GM12878 (cell line): ENCODE results near the gene FCN2. TPM values are rescaled to one million over a fixed set of nuclear protein-coding genes. Genes with fewer than 3 reads are reported as not detected.

ENCODE experiments used
- ATAC-seq: fragments of 200-7000 bp; cut with Tn5 transposase; 3 replicates; pipeline ENCODE4 v1.9.1; 2020; ENCODE audit warnings: mild to moderate bottlenecking, moderate library complexity
- BruUV-seq: library from RNA; stranded (reverse); fragments of 400-500 nt; replicated peaks from 2 replicates; lab custom pipeline; 2021; lab: Mats Ljungman, UMichigan
- CTCF ChIA-PET: fragments of 300-600 bp; sonication (Branson Sonifier 250); formaldehyde crosslinking; extraction: SDS; loops from one replicate; lab custom pipeline; 2021; ENCODE audit warnings: inconsistent platforms; lab: Yijun Ruan, JAX
- POLR2A ChIA-PET: fragments of 350-600 bp; formaldehyde crosslinking; extraction: SDS; loops from one replicate; lab custom pipeline; 2021; ENCODE audit warnings: inconsistent platforms; lab: Charles Lee
- RAD21 ChIA-PET: fragments of 300-600 bp; sonication (Branson Sonifier 250); formaldehyde crosslinking; loops from one replicate; lab custom pipeline; 2023; ENCODE audit warnings: antibody characterized with exemption; ENCODE audit not compliant: unreplicated experiment; lab: Charles Lee
- SMC1A ChIA-PET: fragments of 300-600 bp; sonication (Branson Sonifier 250); formaldehyde crosslinking; loops from one replicate; lab custom pipeline; 2023; ENCODE audit not compliant: unreplicated experiment, uncharacterized antibody; lab: Charles Lee
- DNase-seq: peaks from one replicate; pipeline ENCODE4 v3.0.0-alpha.2; 2011; ENCODE audit warnings: low read depth, low spot score
- FAIRE-seq: peaks from 3 replicates; lab custom pipeline; 2011; peaks lifted over from hg19 to GRCh38; lab: Jason Lieb, UNC
- H2AFZ ChIP-seq: 2 replicates; pipeline ENCODE4 v1.6.0; 2011; ENCODE audit warnings: low read depth, low read length, control low read depth; ENCODE audit not compliant: control insufficient read depth
- H3K27ac ChIP-seq: 2 replicates; pipeline ENCODE4 v1.5.1; 2011; ENCODE audit warnings: control low read depth; ENCODE audit not compliant: control insufficient read depth, insufficient read depth
- H3K27me3 ChIP-seq, 2 experiments: replicated peaks in 1 of 2; 2 replicates each; pipeline versions ENCODE4 v1.6.0 to v1.6.1; 2011; ENCODE audit warnings: low read length in 1 of 2; ENCODE audit not compliant: control insufficient read depth in 2 of 2, insufficient read depth in 2 of 2
- H3K36me3 ChIP-seq, 2 experiments: 2 replicates each; pipeline ENCODE4 v1.5.1; 2011; ENCODE audit warnings: low read length in 1 of 2; ENCODE audit not compliant: control insufficient read depth in 2 of 2, insufficient read depth in 2 of 2
- H3K4me1 ChIP-seq: 2 replicates; pipeline ENCODE4 v1.6.1; 2011; ENCODE audit warnings: mild to moderate bottlenecking, low read length, moderate library complexity, mixed read lengths; ENCODE audit not compliant: control insufficient read depth, insufficient read depth
- H3K4me2 ChIP-seq: 2 replicates; pipeline ENCODE4 v1.6.0; 2011; ENCODE audit warnings: control low read depth; ENCODE audit not compliant: control insufficient read depth, insufficient read depth
- H3K4me3 ChIP-seq: fragments of 200-600 bp; sonication (generic); 2 replicates; pipeline ENCODE4 v1.5.1; 2016
- H3K79me2 ChIP-seq: 2 replicates; pipeline ENCODE4 v1.6.0; 2011; ENCODE audit warnings: low read length; ENCODE audit not compliant: control insufficient read depth, insufficient read depth
- H3K9ac ChIP-seq: 2 replicates; pipeline ENCODE4 v1.8.0; 2011; ENCODE audit warnings: low read length, control low read depth, mixed read lengths; ENCODE audit not compliant: control insufficient read depth, insufficient read depth
- H3K9me3 ChIP-seq: replicated peaks from 3 replicates; pipeline ENCODE4 v1.5.1; 2011; ENCODE audit warnings: mild to moderate bottlenecking, low read length; ENCODE audit not compliant: control insufficient read depth, insufficient read depth
- H4K20me1 ChIP-seq: 2 replicates; pipeline ENCODE4 v1.6.0; 2011; ENCODE audit not compliant: control insufficient read depth, insufficient read depth
- BCL3 ChIP-seq: IDR thresholded peaks from 2 replicates; pipeline ENCODE4 v1.6.1; 2011; ENCODE audit warnings: borderline replicate concordance, low read depth, mild to moderate bottlenecking, moderate library complexity, low read length; ENCODE audit not compliant: insufficient read depth, poor library complexity, severe bottlenecking
- FOS ChIP-seq: IDR thresholded peaks from 3 replicates; pipeline ENCODE4 v1.6.1; 2011; ENCODE audit warnings: borderline replicate concordance; ENCODE audit not compliant: insufficient read length; ENCODE audit errors: extremely low read depth
- IRF3 ChIP-seq: fragments of 450-650 bp; IDR thresholded peaks from 2 replicates; pipeline ENCODE4 v1.6.1; 2014; ENCODE audit warnings: mild to moderate bottlenecking
- JUND ChIP-seq: IDR thresholded peaks from 2 replicates; pipeline ENCODE4 v1.6.1; 2012; ENCODE audit warnings: low read depth, mild to moderate bottlenecking, low read length, improper control_type of control experiment, moderate library complexity
- KLF5 ChIP-seq: fragments of 450-650 bp; IDR thresholded peaks from 2 replicates; pipeline ENCODE4 v1.6.1; 2014; ENCODE audit warnings: mild to moderate bottlenecking; ENCODE audit not compliant: partially characterized antibody
- MYC ChIP-seq: IDR thresholded peaks from 2 replicates; pipeline ENCODE4 v1.6.1; 2011; ENCODE audit warnings: mild to moderate bottlenecking, low read length, moderate library complexity, inconsistent platforms; ENCODE audit not compliant: insufficient read depth, insufficient replicate concordance, insufficient read length, severe bottlenecking
- NBN ChIP-seq: fragments of 450-650 bp; IDR thresholded peaks from 2 replicates; pipeline ENCODE4 v1.6.1; 2016
- NFIC ChIP-seq: IDR thresholded peaks from 2 replicates; pipeline ENCODE4 v1.6.1; 2012; ENCODE audit warnings: low read depth, mild to moderate bottlenecking, inconsistent platforms, low read length, moderate library complexity
- RELA ChIP-seq: fragments of 450-650 bp; IDR thresholded peaks from 2 replicates; pipeline ENCODE4 v1.8.0; 2014; ENCODE audit warnings: borderline replicate concordance; ENCODE audit not compliant: partially characterized antibody
- SMAD5 ChIP-seq: IDR thresholded peaks from 2 replicates; pipeline ENCODE4 v1.6.1; 2016; ENCODE audit warnings: antibody characterized with exemption, low read depth
- STAT3 ChIP-seq: IDR thresholded peaks from 2 replicates; pipeline ENCODE4 v1.6.1; 2011; ENCODE audit warnings: low read depth, low read length, improper control_type of control experiment
- ZNF207 ChIP-seq: fragments of 450-650 bp; IDR thresholded peaks from 2 replicates; pipeline ENCODE4 v1.6.1; 2014; ENCODE audit warnings: antibody characterized with exemption, mild to moderate bottlenecking, borderline replicate concordance
- WGBS: methylation state at CpG from one replicate; pipeline ENCODE4 v1.1.6; 2016; ENCODE audit warnings: low lambda C conversion rate; ENCODE audit not compliant: insufficient replicate concordance, insufficient coverage; ENCODE audit errors: missing lambda C conversion rate; 5-methylcytosine and 5-hydroxymethylcytosine counted together
- in situ Hi-C: fragments of 300-500 bp; cut with MboI; formaldehyde crosslinking; loops from 9 replicates; pipeline ENCODE4 v1.14.3; 2018; ENCODE audit warnings: mixed read lengths
- intact Hi-C: fragments of 100-400 bp; cut with micrococcal nuclease; formaldehyde crosslinking; loops from one replicate; pipeline ENCODE4 v1.14.2; 2022; ENCODE audit not compliant: unreplicated experiment
- polyA plus RNA-seq, 11 experiments: library from polyadenylated mRNA; depleted of rRNA in 4 of 11; unstranded in 6 of 11; stranded (reverse) in 5 of 11; fragments of >200 nt; fragmentation: Nextera tagmentation in 4 of 11; fragmentation: Illumina TruSeq in 1 of 11; extraction: Ambion mirVana in 4 of 11; extraction: Trizol in 1 of 11; gene quantifications; 1 replicate in 1 of 11; 2 replicates in 10 of 11; pipeline versions ENCODE4 v1.2.1 to v1.2.3, GENCODE V29; 2011 to 2016; ENCODE audit warnings: inconsistent platforms in 2 of 11, missing spikeins in 2 of 11, low read depth in 1 of 11
- total RNA-seq, 4 experiments: library from RNA; depleted of rRNA in 3 of 4; stranded (reverse); fragments of >200 nt in 3 of 4; fragmentation: Illumina TruSeq in 1 of 4; extraction: Trizol in 1 of 4; gene quantifications; 2 replicates each; pipeline versions ENCODE4 v1.2.1 to v1.2.3, GENCODE V29; 2013 to 2021
- TF ChIP-seq, protein P1 (sequence below): fragments of 450-650 bp; formaldehyde crosslinking; IDR thresholded peaks from 2 replicates; pipeline ENCODE4 v1.4.0; 2020; ENCODE audit warnings: mild to moderate bottlenecking, moderate library complexity
- TF ChIP-seq, protein P2 (sequence below): fragments of 450-650 bp; IDR thresholded peaks from 2 replicates; pipeline ENCODE4 v1.6.1; 2017; ENCODE audit warnings: mild to moderate bottlenecking, moderate library complexity

The FCN2 gene
- total and polyA plus RNA-seq, 10 of the 15 experiments (the other 5 are each of a cell fraction or from before 2014, with no cell fraction given) = not detected

DNA sequence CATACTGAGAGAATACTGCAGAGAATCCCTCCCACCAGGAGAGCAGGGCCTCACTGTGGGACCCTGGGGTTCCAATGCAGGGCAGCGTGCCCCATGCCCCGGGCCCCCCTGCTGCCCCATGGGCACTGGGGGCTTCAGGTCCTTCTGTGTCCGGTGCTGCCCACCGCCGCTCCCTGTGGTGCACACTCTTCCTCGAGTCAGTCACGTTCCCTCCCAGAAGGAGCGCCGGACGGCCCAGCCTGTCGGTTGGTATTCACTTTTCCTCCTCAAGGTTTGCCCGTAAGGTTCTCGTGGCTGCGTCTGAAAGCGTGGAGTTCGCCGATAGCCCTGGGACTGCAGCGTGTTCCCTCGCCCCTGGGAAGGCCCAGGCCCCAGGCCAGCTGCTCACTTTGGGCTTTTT is 48.1 kb upstream of the FCN2 start:
- ATAC-seq (no peak), FAIRE-seq (no peak), DNase-seq (no peak)
- no peaks in the 10 kb centered on the region for H3K4me1 ChIP-seq
- H3K9ac ChIP-seq = no peak overlapping the region
- H3K9me3 ChIP-seq = no peaks in the 10 kb centered on the region
- H3K36me3 ChIP-seq = no peaks in the 10 kb centered on the region
- in situ Hi-C loops = no loop called here
- no peak overlapping the region for H3K4me3 ChIP-seq
- ChIA-PET POLR2A (no interaction called here), SMC1A (no interaction called here), RAD21 (no interaction called here), CTCF (no interaction called here)
- no TSS peak for BruUV-seq
- no peak overlapping the region for H2AFZ ChIP-seq
- H3K79me2 ChIP-seq = no peaks in the 10 kb centered on the region
- 50% methylated on average over 13 of the region's 19 CpGs for WGBS
- H3K4me2 ChIP-seq = no peak overlapping the region
- H4K20me1 ChIP-seq = no peaks in the 10 kb centered on the region
- no peak overlapping the region for H3K27ac ChIP-seq
- no peaks in the 10 kb centered on the region; a peak in 1 of 4 replicates for H3K27me3 ChIP-seq
- intact Hi-C loops = no loop called here
- TF ChIP-seq IRF3 = no peak
- TF ChIP-seq STAT3 = no peak
- no peak for TF ChIP-seq KLF5
- no peak for TF ChIP-seq NBN
- TF ChIP-seq ZNF207 = no peak
- no peak for TF ChIP-seq NFIC
- TF ChIP-seq BCL3 = no peak
- TF ChIP-seq JUND = no peak
- no peak for TF ChIP-seq RELA
- no peak for TF ChIP-seq FOS
- TF ChIP-seq, protein P1, sequence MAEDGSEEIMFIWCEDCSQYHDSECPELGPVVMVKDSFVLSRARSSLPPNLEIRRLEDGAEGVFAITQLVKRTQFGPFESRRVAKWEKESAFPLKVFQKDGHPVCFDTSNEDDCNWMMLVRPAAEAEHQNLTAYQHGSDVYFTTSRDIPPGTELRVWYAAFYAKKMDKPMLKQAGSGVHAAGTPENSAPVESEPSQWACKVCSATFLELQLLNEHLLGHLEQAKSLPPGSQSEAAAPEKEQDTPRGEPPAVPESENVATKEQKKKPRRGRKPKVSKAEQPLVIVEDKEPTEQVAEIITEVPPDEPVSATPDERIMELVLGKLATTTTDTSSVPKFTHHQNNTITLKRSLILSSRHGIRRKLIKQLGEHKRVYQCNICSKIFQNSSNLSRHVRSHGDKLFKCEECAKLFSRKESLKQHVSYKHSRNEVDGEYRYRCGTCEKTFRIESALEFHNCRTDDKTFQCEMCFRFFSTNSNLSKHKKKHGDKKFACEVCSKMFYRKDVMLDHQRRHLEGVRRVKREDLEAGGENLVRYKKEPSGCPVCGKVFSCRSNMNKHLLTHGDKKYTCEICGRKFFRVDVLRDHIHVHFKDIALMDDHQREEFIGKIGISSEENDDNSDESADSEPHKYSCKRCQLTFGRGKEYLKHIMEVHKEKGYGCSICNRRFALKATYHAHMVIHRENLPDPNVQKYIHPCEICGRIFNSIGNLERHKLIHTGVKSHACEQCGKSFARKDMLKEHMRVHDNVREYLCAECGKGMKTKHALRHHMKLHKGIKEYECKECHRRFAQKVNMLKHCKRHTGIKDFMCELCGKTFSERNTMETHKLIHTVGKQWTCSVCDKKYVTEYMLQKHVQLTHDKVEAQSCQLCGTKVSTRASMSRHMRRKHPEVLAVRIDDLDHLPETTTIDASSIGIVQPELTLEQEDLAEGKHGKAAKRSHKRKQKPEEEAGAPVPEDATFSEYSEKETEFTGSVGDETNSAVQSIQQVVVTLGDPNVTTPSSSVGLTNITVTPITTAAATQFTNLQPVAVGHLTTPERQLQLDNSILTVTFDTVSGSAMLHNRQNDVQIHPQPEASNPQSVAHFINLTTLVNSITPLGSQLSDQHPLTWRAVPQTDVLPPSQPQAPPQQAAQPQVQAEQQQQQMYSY (CRISPR knock-in tag) = no peak
- TF ChIP-seq SMAD5 = no peak
- TF ChIP-seq, protein P2, sequence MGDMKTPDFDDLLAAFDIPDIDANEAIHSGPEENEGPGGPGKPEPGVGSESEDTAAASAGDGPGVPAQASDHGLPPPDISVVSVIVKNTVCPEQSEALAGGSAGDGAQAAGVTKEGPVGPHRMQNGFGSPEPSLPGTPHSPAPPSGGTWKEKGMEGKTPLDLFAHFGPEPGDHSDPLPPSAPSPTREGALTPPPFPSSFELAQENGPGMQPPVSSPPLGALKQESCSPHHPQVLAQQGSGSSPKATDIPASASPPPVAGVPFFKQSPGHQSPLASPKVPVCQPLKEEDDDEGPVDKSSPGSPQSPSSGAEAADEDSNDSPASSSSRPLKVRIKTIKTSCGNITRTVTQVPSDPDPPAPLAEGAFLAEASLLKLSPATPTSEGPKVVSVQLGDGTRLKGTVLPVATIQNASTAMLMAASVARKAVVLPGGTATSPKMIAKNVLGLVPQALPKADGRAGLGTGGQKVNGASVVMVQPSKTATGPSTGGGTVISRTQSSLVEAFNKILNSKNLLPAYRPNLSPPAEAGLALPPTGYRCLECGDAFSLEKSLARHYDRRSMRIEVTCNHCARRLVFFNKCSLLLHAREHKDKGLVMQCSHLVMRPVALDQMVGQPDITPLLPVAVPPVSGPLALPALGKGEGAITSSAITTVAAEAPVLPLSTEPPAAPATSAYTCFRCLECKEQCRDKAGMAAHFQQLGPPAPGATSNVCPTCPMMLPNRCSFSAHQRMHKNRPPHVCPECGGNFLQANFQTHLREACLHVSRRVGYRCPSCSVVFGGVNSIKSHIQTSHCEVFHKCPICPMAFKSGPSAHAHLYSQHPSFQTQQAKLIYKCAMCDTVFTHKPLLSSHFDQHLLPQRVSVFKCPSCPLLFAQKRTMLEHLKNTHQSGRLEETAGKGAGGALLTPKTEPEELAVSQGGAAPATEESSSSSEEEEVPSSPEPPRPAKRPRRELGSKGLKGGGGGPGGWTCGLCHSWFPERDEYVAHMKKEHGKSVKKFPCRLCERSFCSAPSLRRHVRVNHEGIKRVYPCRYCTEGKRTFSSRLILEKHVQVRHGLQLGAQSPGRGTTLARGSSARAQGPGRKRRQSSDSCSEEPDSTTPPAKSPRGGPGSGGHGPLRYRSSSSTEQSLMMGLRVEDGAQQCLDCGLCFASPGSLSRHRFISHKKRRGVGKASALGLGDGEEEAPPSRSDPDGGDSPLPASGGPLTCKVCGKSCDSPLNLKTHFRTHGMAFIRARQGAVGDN = no peak
- no peak for TF ChIP-seq MYC
